ENCODE results near the gene DNAJC17. TPM values are rescaled to one million over a fixed set of nuclear protein-coding genes. Genes with fewer than 3 reads are reported as not detected.
A peak's percentile ranks its signal among the peaks of the same experiment; 100 is the strongest.

Gene DNAJC17
- total RNA-seq, 1 experiment from 2014 or later, result 36.1 TPM

- Histone ChIP-seq H3K4me1 (ENCODE audit: control insufficient read depth in 1 of 2, insufficient read depth in 2 of 2, low read length in 2 of 2) (peaks cover 24 to 34% of the 10 kb centered on the region in 2 experiments), H3K9ac (ENCODE audit: low read length) (no peak overlapping the region), H3K27ac (ENCODE audit: low read depth, low read length) (no peak overlapping the region), H2AFZ (ENCODE audit: low read depth, low read length, poor library complexity, severe bottlenecking) (no peak overlapping the region), H3K9me2 (ENCODE audit: insufficient read depth) (no peaks in the 10 kb centered on the region), H3K4me3 (replicated peaks in 1 of 2; ENCODE audit: low read depth in 1 of 2, low read length in 2 of 2) (no peak overlapping the region), H3K9me3 (ENCODE audit: control insufficient read depth in 1 of 2, insufficient read depth in 1 of 2, low read depth in 1 of 2, low read length in 2 of 2) (no peaks in the 10 kb centered on the region), H4K20me1 (ENCODE audit: insufficient read depth) (no peaks in the 10 kb centered on the region), H3K4me2 (ENCODE audit: low read length) (no peak overlapping the region), H3K27me3 (ENCODE audit: insufficient read depth, low read length) (no peaks in the 10 kb centered on the region), H3K79me2 (ENCODE audit: insufficient read depth, low read length) (no peaks in the 10 kb centered on the region), H3K36me3 (ENCODE audit: control insufficient read depth in 1 of 2, insufficient read depth in 2 of 2, low read length in 2 of 2) (no peaks in the 10 kb centered on the region)
- no TSS peak for BruUV-seq (replicated peaks)
- ChIA-PET RAD21 (ENCODE audit: low non-redundant PET in 1 of 2, low total read pairs in 2 of 2, uncharacterized antibody in 2 of 2, unreplicated experiment in 2 of 2) (no interaction called here), POLR2A (no interaction called here), CTCF (no interaction called here)
- intact Hi-C loops (cut with micrococcal nuclease), result no loop called here
- DNase-seq (ENCODE audit: low read depth, low spot score), result no peak
- TF ChIP-seq CEBPB (IDR thresholded peaks at IDR 0.05; ENCODE audit: low read depth) (no peak), CTCF (IDR thresholded peaks at IDR 0.05 in 2 of 3, conservative IDR thresholded peaks at IDR 0.05 in 1 of 3; ENCODE audit: borderline replicate concordance in 1 of 3, insufficient read depth in 1 of 3, low read depth in 2 of 3, low read length in 2 of 3) (no peak), SIN3A (IDR thresholded peaks at IDR 0.05; ENCODE audit: low read depth) (no peak), ATF3 (IDR thresholded peaks at IDR 0.05) (no peak), EZH2 (IDR thresholded peaks at IDR 0.05) (no peak), SP1 (IDR thresholded peaks at IDR 0.05; ENCODE audit: low read depth) (no peak), RAD21 (IDR thresholded peaks at IDR 0.05; ENCODE audit: low read depth) (no peak), SRF (IDR thresholded peaks at IDR 0.05; ENCODE audit: low read depth) (no peak)
- no peak for ATAC-seq
Measured at GRCh38 chr15:40829115-40829514, 21.8 kb upstream of the DNAJC17 start.

- no peak within 1 kb of the TSS for H3K4me3 ChIP-seq (replicated peaks in 1 of 2; ENCODE audit: low read depth in 1 of 2, low read length in 2 of 2)
- H3K9ac ChIP-seq (ENCODE audit: low read length), result no peak within 1 kb of the TSS
- DNase-seq (ENCODE audit: low read depth, low spot score), result no peak
- H3K27ac ChIP-seq (ENCODE audit: low read depth, low read length), result no peak within 1 kb of the TSS
- H3K79me2 ChIP-seq (ENCODE audit: insufficient read depth, low read length), result no peaks in the 10 kb centered on the region
- no peaks in the 10 kb centered on the region for H3K27me3 ChIP-seq (ENCODE audit: insufficient read depth, low read length)
- H3K9me2 ChIP-seq (ENCODE audit: insufficient read depth), result no peaks in the 10 kb centered on the region
- ChIA-PET CTCF (interaction anchor here (1.3 kb wide), 1 partner anchor 31 kb away, joined by 3 read pairs; no protein-coding TSS in a partner anchor), RAD21 (ENCODE audit: low non-redundant PET in 1 of 2, low total read pairs in 2 of 2, uncharacterized antibody in 2 of 2, unreplicated experiment in 2 of 2) (no interaction called here), POLR2A (no interaction called here)
- intact Hi-C loops (cut with micrococcal nuclease), result no loop called here
- H3K36me3 ChIP-seq (ENCODE audit: control insufficient read depth in 1 of 2, insufficient read depth in 2 of 2, low read length in 2 of 2), result no peaks in the 10 kb centered on the region
- TF ChIP-seq REST (IDR thresholded peaks at IDR 0.05; ENCODE audit: low read depth), result no peak
- peak; percentile 20; the same call in 1 of the 2 replicates for TF ChIP-seq RAD21 (IDR thresholded peaks at IDR 0.05; ENCODE audit: low read depth)
- H3K9me3 ChIP-seq (ENCODE audit: control insufficient read depth in 1 of 2, insufficient read depth in 1 of 2, low read depth in 1 of 2, low read length in 2 of 2), result no peaks in the 10 kb centered on the region
- no TSS peak for BruUV-seq (replicated peaks)
- H3K4me1 ChIP-seq (ENCODE audit: control insufficient read depth in 1 of 2, insufficient read depth in 2 of 2, low read length in 2 of 2), result peaks cover 24 to 31% of the 10 kb centered on the region in 2 experiments
- H4K20me1 ChIP-seq (ENCODE audit: insufficient read depth), result no peaks in the 10 kb centered on the region
- no peak within 1 kb of the TSS for H2AFZ ChIP-seq (ENCODE audit: low read depth, low read length, poor library complexity, severe bottlenecking)
- ATAC-seq, result no peak
- H3K4me2 ChIP-seq (ENCODE audit: low read length), result no peak within 1 kb of the TSS
Measured at GRCh38 chr15:40828447-40829036, 21.3 kb upstream of the DNAJC17 start, which contains the start of gene PPP1R14D. PPP1R14D (minus strand) TSS chr15:40828708; CDS start chr15:40828641, 67 bp downstream.

All from HCT116 (cell line).